Thoracic aorta (tissue), 2 donors: ENCODE data around the gene STK32B. TPM values are rescaled to one million over a fixed set of nuclear protein-coding genes. Genes with fewer than 3 reads are reported as not detected.

Experiments
- ATAC-seq: fragments of 150-250 bp; one replicate; pipeline ENCODE4 v1.8.0; 2017; ENCODE audit warnings: low read depth; ENCODE audit not compliant: insufficient number of reproducible peaks, low FRiP score
- DNase-seq: peaks from one replicate; pipeline ENCODE4 v3.0.0-alpha.2; 2020; ENCODE audit warnings: low spot score
- H3K27ac ChIP-seq, 2 donors: fragments of 200-600 bp; sonication (generic); 1 replicate in 1 of 2; 2 replicates in 1 of 2; pipeline ENCODE4 v1.5.1; 2016; ENCODE audit warnings: mild to moderate bottlenecking in 2 of 2, moderate library complexity in 2 of 2
- H3K27me3 ChIP-seq: fragments of 200-600 bp; sonication (generic); replicated peaks from 2 replicates; pipeline ENCODE4 v1.6.0; 2016; ENCODE audit warnings: mild to moderate bottlenecking; ENCODE audit not compliant: insufficient read depth
- H3K36me3 ChIP-seq: fragments of 200-600 bp; sonication (generic); one replicate; pipeline ENCODE4 v1.5.1; 2016
- H3K4me1 ChIP-seq, 2 donors: fragments of 200-600 bp; sonication (generic); 1 replicate in 1 of 2; 2 replicates in 1 of 2; pipeline versions ENCODE4 v1.5.1 to v1.6.0; 2016; ENCODE audit warnings: low read depth in 2 of 2, mild to moderate bottlenecking in 1 of 2; ENCODE audit not compliant: control insufficient read depth in 1 of 2
- H3K4me3 ChIP-seq: fragments of 200-600 bp; sonication (generic); 2 replicates; pipeline ENCODE4 v1.5.1; 2016; ENCODE audit warnings: mild to moderate bottlenecking
- H3K9me3 ChIP-seq: fragments of 200-600 bp; sonication (generic); 2 replicates; pipeline ENCODE4 v1.5.1; 2016
- total RNA-seq, 2 donors: library from RNA; depleted of rRNA; stranded (reverse); fragments of >200 nt; gene quantifications; one replicate each; pipeline versions ENCODE4 v1.1.0 to v1.2.3, GENCODE V29; 2016
- TF ChIP-seq, protein P1 (sequence below): fragments of 200-600 bp; sonication (generic); IDR thresholded peaks from one replicate; pipeline ENCODE4 v1.5.1; 2019; ENCODE audit warnings: antibody characterized with exemption

The STK32B gene
- total RNA-seq, 2 donors from 2014 or later: 4.5 to 7.0 TPM

DNA sequence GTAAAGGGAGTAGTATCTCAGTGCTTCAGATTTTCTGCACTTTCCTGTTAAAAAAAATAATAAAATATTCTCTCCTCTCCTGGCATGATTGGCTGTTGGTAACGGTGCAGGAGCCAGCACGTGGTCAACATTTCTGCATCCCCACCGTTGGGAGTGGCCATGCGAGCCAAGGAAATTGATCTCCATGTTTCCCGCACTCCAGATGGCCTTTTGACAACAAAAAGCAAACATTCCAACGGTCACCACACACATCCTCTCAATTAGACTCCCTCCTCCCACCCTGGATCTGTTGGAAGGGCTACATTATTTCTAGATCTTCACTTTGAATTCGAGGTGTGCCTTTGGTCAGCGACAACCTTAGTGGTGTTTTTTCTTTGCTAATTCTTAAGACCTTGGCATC is 45.0 kb downstream of the STK32B start:
- no peaks in the 10 kb centered on the region for H3K4me1 ChIP-seq
- no peak overlapping the region for H3K4me3 ChIP-seq
- H3K9me3 ChIP-seq: no peaks in the 10 kb centered on the region
- DNase-seq (no peak), ATAC-seq (no peak)
- H3K27ac ChIP-seq: no peak overlapping the region
- TF ChIP-seq, protein P1, sequence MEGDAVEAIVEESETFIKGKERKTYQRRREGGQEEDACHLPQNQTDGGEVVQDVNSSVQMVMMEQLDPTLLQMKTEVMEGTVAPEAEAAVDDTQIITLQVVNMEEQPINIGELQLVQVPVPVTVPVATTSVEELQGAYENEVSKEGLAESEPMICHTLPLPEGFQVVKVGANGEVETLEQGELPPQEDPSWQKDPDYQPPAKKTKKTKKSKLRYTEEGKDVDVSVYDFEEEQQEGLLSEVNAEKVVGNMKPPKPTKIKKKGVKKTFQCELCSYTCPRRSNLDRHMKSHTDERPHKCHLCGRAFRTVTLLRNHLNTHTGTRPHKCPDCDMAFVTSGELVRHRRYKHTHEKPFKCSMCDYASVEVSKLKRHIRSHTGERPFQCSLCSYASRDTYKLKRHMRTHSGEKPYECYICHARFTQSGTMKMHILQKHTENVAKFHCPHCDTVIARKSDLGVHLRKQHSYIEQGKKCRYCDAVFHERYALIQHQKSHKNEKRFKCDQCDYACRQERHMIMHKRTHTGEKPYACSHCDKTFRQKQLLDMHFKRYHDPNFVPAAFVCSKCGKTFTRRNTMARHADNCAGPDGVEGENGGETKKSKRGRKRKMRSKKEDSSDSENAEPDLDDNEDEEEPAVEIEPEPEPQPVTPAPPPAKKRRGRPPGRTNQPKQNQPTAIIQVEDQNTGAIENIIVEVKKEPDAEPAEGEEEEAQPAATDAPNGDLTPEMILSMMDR: no peak
- H3K27me3 ChIP-seq: no peaks in the 10 kb centered on the region
- no peaks in the 10 kb centered on the region for H3K36me3 ChIP-seq

- TF ChIP-seq, protein P1: no peak
- no peaks in the 10 kb centered on the region for H3K27me3 ChIP-seq
- H3K27ac ChIP-seq: no peak overlapping the region
- H3K9me3 ChIP-seq: no peaks in the 10 kb centered on the region
- no peak overlapping the region for H3K4me3 ChIP-seq
- no peaks in the 10 kb centered on the region for H3K36me3 ChIP-seq
- DNase-seq: no peak
- H3K4me1 ChIP-seq: no peaks in the 10 kb centered on the region
- ATAC-seq: no peak
Measured at GRCh38 chr4:5098176-5098575, 46.9 kb downstream of the STK32B start.

DNA sequence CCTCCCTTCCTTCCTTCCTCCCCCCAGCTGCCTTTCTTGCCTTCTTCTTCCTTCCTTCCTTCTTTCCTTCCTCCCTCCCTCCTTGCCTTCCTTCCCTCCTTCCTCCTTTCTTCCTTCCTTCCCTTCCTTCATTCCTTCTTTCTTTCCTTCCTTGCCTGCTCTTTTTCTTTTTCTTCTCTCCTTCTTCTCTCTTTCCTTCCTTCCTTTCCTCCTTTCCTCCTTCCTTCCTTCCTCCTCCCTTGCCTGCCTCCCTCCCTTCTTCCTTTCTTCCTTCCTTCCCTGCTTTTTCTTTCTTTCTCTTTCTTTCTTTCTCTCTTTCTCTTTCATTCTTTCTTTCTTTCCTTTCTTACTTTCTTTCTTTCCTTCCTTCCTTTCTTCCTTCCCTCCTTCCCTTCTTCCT is 49.1 kb downstream of the STK32B start:
- no peak for DNase-seq
- Histone ChIP-seq H3K4me3 (no peak overlapping the region), H3K4me1 (no peaks in the 10 kb centered on the region), H3K27me3 (no peaks in the 10 kb centered on the region), H3K27ac (no peak overlapping the region), H3K36me3 (no peaks in the 10 kb centered on the region), H3K9me3 (no peaks in the 10 kb centered on the region)
- no peak for ATAC-seq
- TF ChIP-seq, protein P1: no peak

DNA sequence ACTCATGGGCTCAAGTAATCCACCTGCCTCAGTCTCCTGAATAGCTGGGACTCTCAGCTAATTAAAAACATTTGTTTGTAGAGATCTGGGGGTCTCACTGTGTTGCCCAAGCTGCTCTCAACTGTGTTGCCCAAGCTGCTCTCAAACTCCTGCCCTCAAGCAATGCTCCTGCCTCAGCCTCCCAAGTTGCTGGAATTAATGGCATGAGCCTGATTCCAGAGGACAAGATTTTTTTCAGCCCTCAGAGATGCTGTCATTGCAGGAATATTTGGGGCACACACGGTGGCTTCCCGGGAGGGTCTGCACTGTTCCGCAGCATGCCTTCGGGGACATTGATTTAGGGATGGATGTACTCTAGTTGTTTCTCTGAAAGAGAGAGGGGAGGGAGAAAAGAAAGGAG is 49.7 kb downstream of the STK32B start:
- no peak for DNase-seq
- H3K36me3 ChIP-seq: no peaks in the 10 kb centered on the region
- H3K4me1 ChIP-seq: no peaks in the 10 kb centered on the region
- no peak overlapping the region for H3K4me3 ChIP-seq
- no peak overlapping the region for H3K27ac ChIP-seq
- H3K9me3 ChIP-seq: no peaks in the 10 kb centered on the region
- TF ChIP-seq, protein P1: no peak
- no peak for ATAC-seq
- no peaks in the 10 kb centered on the region for H3K27me3 ChIP-seq

- Histone ChIP-seq H3K36me3 (no peaks in the 10 kb centered on the region), H3K9me3 (no peaks in the 10 kb centered on the region), H3K4me3 (no peak overlapping the region), H3K27me3 (no peaks in the 10 kb centered on the region), H3K4me1 (no peaks in the 10 kb centered on the region), H3K27ac (no peak overlapping the region)
- DNase-seq (no peak), ATAC-seq (no peak)
- TF ChIP-seq, protein P1: no peak
Measured at GRCh38 chr4:5101571-5101970, 50.3 kb downstream of the STK32B start.
